NCI-H82 treated with DMSO at 0.1 percent for 48 hours (cell line): ENCODE measurements around the gene DIP2B.
"Not testable (repeated sequence)": the region's sequence is repeated elsewhere in the genome, so short reads cannot be mapped to it uniquely, and the experiment has no call there.

Source experiments
- DNase-seq: peaks from one replicate; lab custom pipeline; 2025; ENCODE audit not compliant: unreplicated experiment; lab: John Stamatoyannopoulos, UW

Gene DIP2B

GRCh38 chr12:50504798-50505674 is at the start of gene DIP2B:
Gene DIP2B (plus strand): TSS chr12:50504985. CDS start chr12:50505141, 156 bp downstream.
- DNase-seq: peak; percentile 77

GRCh38 chr12:50458606-50459005 is 46.2 kb upstream of the DIP2B start:
- DNase-seq: no peak

GRCh38 chr12:50467439-50467838 is 37.3 kb upstream of the DIP2B start:
- no peak for DNase-seq

GRCh38 chr12:50477241-50477832 is 27.4 kb upstream of the DIP2B start:
- DNase-seq: no peak

GRCh38 chr12:50482571-50482970 is 22.2 kb upstream of the DIP2B start:
- no peak for DNase-seq

- no peak for DNase-seq
Measured at GRCh38 chr12:50483488-50483887, 21.3 kb upstream of the DIP2B start.

GRCh38 chr12:50488801-50489200 is 16.0 kb upstream of the DIP2B start:
- no peak for DNase-seq

- not testable (repeated sequence) for DNase-seq
Measured at GRCh38 chr12:50498119-50498518, 6.7 kb upstream of the DIP2B start.

- DNase-seq: no peak
Measured at GRCh38 chr12:50505675-50506530, 1.1 kb downstream of the DIP2B start.

GRCh38 chr12:50506753-50507473 is 2.1 kb downstream of the DIP2B start:
- DNase-seq: no peak

GRCh38 chr12:50507474-50507838 is 2.7 kb downstream of the DIP2B start:
- no peak for DNase-seq

GRCh38 chr12:50507930-50508329 is 3.1 kb downstream of the DIP2B start:
- DNase-seq: no peak

GRCh38 chr12:50508414-50508813 is 3.6 kb downstream of the DIP2B start:
- no peak for DNase-seq

- DNase-seq: no peak
Measured at GRCh38 chr12:50508970-50509663, 4.3 kb downstream of the DIP2B start.

GRCh38 chr12:50514526-50515276 is 9.9 kb downstream of the DIP2B start:
- no peak for DNase-seq

GRCh38 chr12:50515587-50515986 is 10.8 kb downstream of the DIP2B start:
- DNase-seq: no peak

GRCh38 chr12:50517421-50518048 is 12.8 kb downstream of the DIP2B start:
- DNase-seq: no peak

- DNase-seq: no peak
Measured at GRCh38 chr12:50518090-50518489, 13.3 kb downstream of the DIP2B start.

- DNase-seq: no peak
Measured at GRCh38 chr12:50519353-50519752, 14.6 kb downstream of the DIP2B start.
